ENCODE data around the gene ABCA2.

Gene ABCA2

GRCh38 chr9:137052998-137053943, 25.2 kb upstream of the ABCA2 start:
- Histone ChIP-seq H3K4me2 (peak overlapping the region; percentile 30 to 61 (median 39); a peak in 17 of 22 replicates), H3K4me3 (peak overlapping the region in 4 of 10 experiments; percentile 23 to 32 (median 28); a peak in 2 of 20 replicates), H3K9me3 (replicated peaks in 1 of 11) (no peaks in the 10 kb centered on the region), H3K4me1 (peaks cover 0 to 24% (median 17%) of the 10 kb centered on the region in 10 experiments; a peak in 18 of 20 replicates), H3K36me3 (no peaks in the 10 kb centered on the region), H4K20me1 (peaks cover 0 to 71% (median 30%) of the 10 kb centered on the region in 11 experiments; a peak in 15 of 22 replicates), H3K9ac (no peak overlapping the region), H3K27ac (no peak overlapping the region), H3K27me3 (peaks cover 74 to 89% (median 80%) of the 10 kb centered on the region in 11 experiments)
- TF ChIP-seq Cebpa-rat (IDR thresholded peaks at IDR 0.05), result no peak

GRCh38 chr9:137052293-137052692, 24.3 kb upstream of the ABCA2 start:
- Histone ChIP-seq H3K9ac (no peak overlapping the region), H3K4me3 (no peak overlapping the region), H3K36me3 (no peaks in the 10 kb centered on the region), H3K27me3 (peaks cover 84 to 99% (median 90%) of the 10 kb centered on the region in 11 experiments), H3K9me3 (replicated peaks in 1 of 11) (no peaks in the 10 kb centered on the region), H3K4me1 (peaks cover 0 to 19% (median 16%) of the 10 kb centered on the region in 10 experiments; a peak in 16 of 20 replicates), H4K20me1 (peaks cover 0 to 79% (median 36%) of the 10 kb centered on the region in 11 experiments; a peak in 16 of 22 replicates), H3K4me2 (peak overlapping the region in 7 of 11 experiments; percentile 2 to 43 (median 36); a peak in 9 of 22 replicates), H3K27ac (no peak overlapping the region)
- no peak for TF ChIP-seq Cebpa-rat (IDR thresholded peaks at IDR 0.05)

GRCh38 chr9:137051145-137051724, 23.2 kb upstream of the ABCA2 start:
- H3K27me3 ChIP-seq, result peaks cover 91 to 99% (median 96%) of the 10 kb centered on the region in 11 experiments
- H3K27ac ChIP-seq, result no peak overlapping the region
- no peaks in the 10 kb centered on the region for H3K36me3 ChIP-seq

GRCh38 chr9:137050570-137050969, 22.5 kb upstream of the ABCA2 start:
- Histone ChIP-seq H3K4me1 (peaks cover 9 to 33% (median 23%) of the 10 kb centered on the region in 10 experiments; a peak in 19 of 20 replicates), H3K36me3 (no peaks in the 10 kb centered on the region), H3K27ac (no peak overlapping the region), H4K20me1 (peaks cover 0 to 83% (median 41%) of the 10 kb centered on the region in 11 experiments; a peak in 18 of 22 replicates), H3K4me2 (no peak overlapping the region), H3K9me3 (replicated peaks in 1 of 11) (no peaks in the 10 kb centered on the region), H3K9ac (no peak overlapping the region), H3K4me3 (no peak overlapping the region), H3K27me3 (peaks cover 87 to 99% (median 96%) of the 10 kb centered on the region in 11 experiments)
- TF ChIP-seq Cebpa-rat (IDR thresholded peaks at IDR 0.05), result no peak

More at GRCh38 chr9:137051145-137051724, 23.2 kb upstream of the ABCA2 start:
- no peak for TF ChIP-seq Cebpa-rat (IDR thresholded peaks at IDR 0.05)
- Histone ChIP-seq H3K4me3 (no peak overlapping the region), H3K9me3 (replicated peaks in 1 of 11) (no peaks in the 10 kb centered on the region), H3K4me2 (no peak overlapping the region), H3K4me1 (peaks cover 2 to 27% (median 20%) of the 10 kb centered on the region in 10 experiments; a peak in 17 of 20 replicates), H4K20me1 (peaks cover 0 to 86% (median 40%) of the 10 kb centered on the region in 11 experiments; a peak in 16 of 22 replicates), H3K9ac (no peak overlapping the region)

GRCh38 chr9:137049544-137050449, 21.8 kb upstream of the ABCA2 start:
- Histone ChIP-seq H3K9me3 (replicated peaks in 1 of 11) (no peaks in the 10 kb centered on the region), H3K4me2 (no peak overlapping the region), H4K20me1 (peaks cover 3 to 83% (median 49%) of the 10 kb centered on the region in 11 experiments; a peak in 21 of 22 replicates), H3K4me1 (peaks cover 16 to 41% (median 30%) of the 10 kb centered on the region in 10 experiments), H3K36me3 (no peaks in the 10 kb centered on the region), H3K27ac (no peak overlapping the region), H3K4me3 (no peak overlapping the region), H3K27me3 (peaks cover 79 to 99% (median 96%) of the 10 kb centered on the region in 11 experiments), H3K9ac (no peak overlapping the region)
- TF ChIP-seq Cebpa-rat (IDR thresholded peaks at IDR 0.05), result no peak

- Histone ChIP-seq H4K20me1 (peaks cover 12 to 84% (median 58%) of the 10 kb centered on the region in 11 experiments; a peak in 21 of 22 replicates), H3K9ac (no peak overlapping the region), H3K36me3 (no peaks in the 10 kb centered on the region), H3K27me3 (peaks cover 70 to 96% (median 89%) of the 10 kb centered on the region in 11 experiments), H3K4me3 (no peak overlapping the region), H3K9me3 (replicated peaks in 1 of 11) (no peaks in the 10 kb centered on the region), H3K4me2 (no peak overlapping the region), H3K27ac (no peak overlapping the region), H3K4me1 (peaks cover 25 to 50% (median 39%) of the 10 kb centered on the region in 10 experiments)
- TF ChIP-seq Cebpa-rat (IDR thresholded peaks at IDR 0.05), result no peak
Observed at GRCh38 chr9:137048655-137049543, 20.9 kb upstream of the ABCA2 start.

GRCh38 chr9:137046088-137046787, 18.2 kb upstream of the ABCA2 start, which contains the start of gene NPDC1:
Gene NPDC1, minus strand, starts transcription at chr9:137046177. Its CDS starts 188 bp downstream, at chr9:137045989.
- peak within 1 kb of the TSS; percentile 95 to 100 (median 99) for H3K4me2 ChIP-seq
- H3K9me3 ChIP-seq (replicated peaks in 1 of 11), result no peaks in the 10 kb centered on the region
- H3K4me3 ChIP-seq, result peak within 1 kb of the TSS; percentile 72 to 86 (median 81)
- H3K27me3 ChIP-seq, result peaks cover 43 to 70% (median 62%) of the 10 kb centered on the region in 11 experiments
- H3K4me1 ChIP-seq, result peaks cover 45 to 58% (median 53%) of the 10 kb centered on the region in 10 experiments
- TF ChIP-seq Cebpa-rat (IDR thresholded peaks at IDR 0.05), result no peak
- H3K27ac ChIP-seq, result peak within 1 kb of the TSS in 10 of 11 experiments; percentile 28 to 70 (median 56); a peak in 17 of 22 replicates
- peaks cover 0 to 5% (median 0%) of the 10 kb centered on the region in 11 experiments; a peak in 1 of 22 replicates for H3K36me3 ChIP-seq
- peaks cover 33 to 84% (median 71%) of the 10 kb centered on the region in 11 experiments for H4K20me1 ChIP-seq
- peak within 1 kb of the TSS; percentile 61 to 84 (median 76) for H3K9ac ChIP-seq

All from BLaER1 treated with 17β-estradiol and CSF1 and Interleukin-3, amounts not matched to agents 10 nM and 100 nM (cell line).